GM23338 (cell line): ENCODE data around the gene SLC9C1.

Experiments
- CREB1 ChIP-seq: fragments of 250-450 bp; sonication (Bioruptor Pico); IDR thresholded peaks from 2 replicates; pipeline ENCODE4 v1.5.0; 2020; ENCODE audit warnings: low read depth, mild to moderate bottlenecking, moderate library complexity
- EZH2 ChIP-seq: fragments of 200-600 bp; sonication (generic); IDR thresholded peaks from one replicate; pipeline ENCODE4 v1.8.0; 2017; ENCODE audit warnings: antibody characterized with exemption, mild to moderate bottlenecking, low read depth; ENCODE audit not compliant: unreplicated experiment
- EZH2phosphoT487 ChIP-seq: fragments of 200-600 bp; sonication (generic); IDR thresholded peaks from one replicate; pipeline ENCODE4 v1.8.1; 2018; ENCODE audit warnings: antibody characterized with exemption; ENCODE audit not compliant: unreplicated experiment
- JUNB ChIP-seq: IDR thresholded peaks from one replicate; pipeline ENCODE4 v1.6.1; 2016; ENCODE audit warnings: antibody characterized with exemption; ENCODE audit not compliant: unreplicated experiment
- NANOG ChIP-seq: IDR thresholded peaks from 2 replicates; pipeline ENCODE4 v1.6.1; 2016; ENCODE audit warnings: antibody characterized with exemption, borderline replicate concordance
- POLR2AphosphoS5 ChIP-seq: IDR thresholded peaks from 2 replicates; pipeline ENCODE4 v1.6.1; 2016; ENCODE audit warnings: antibody characterized with exemption, low read depth
- STAT1 ChIP-seq: IDR thresholded peaks from one replicate; pipeline ENCODE4 v1.6.1; 2016; ENCODE audit warnings: antibody characterized with exemption; ENCODE audit not compliant: unreplicated experiment
- ZNF114 ChIP-seq: fragments of 250-450 bp; sonication (Bioruptor Pico); IDR thresholded peaks from 2 replicates; pipeline ENCODE4 v1.5.0; 2020; ENCODE audit warnings: mild to moderate bottlenecking, moderate library complexity
- ZNF331 ChIP-seq: fragments of 250-450 bp; sonication (Bioruptor Pico); IDR thresholded peaks from 2 replicates; pipeline ENCODE4 v1.5.0; 2020; ENCODE audit warnings: low read depth, mild to moderate bottlenecking, moderate library complexity
- TF ChIP-seq, protein P1 (sequence below), 2 experiments: fragments of 200-600 bp in 1 of 2; sonication (generic) in 1 of 2; conservative IDR thresholded peaks; 2 replicates each; pipeline versions ENCODE4 v1.5.1 to v1.6.1; 2016 to 2017; ENCODE audit warnings: antibody characterized with exemption in 2 of 2, low read depth in 2 of 2, mild to moderate bottlenecking in 2 of 2, moderate library complexity in 1 of 2
- TF ChIP-seq, protein P2 (sequence below): IDR thresholded peaks from one replicate; pipeline ENCODE4 v1.6.1; 2018; ENCODE audit warnings: antibody characterized with exemption; ENCODE audit not compliant: unreplicated experiment
- TF ChIP-seq, protein P3 (sequence below): IDR thresholded peaks from 2 replicates; pipeline ENCODE4 v1.6.1; 2016; ENCODE audit warnings: antibody characterized with exemption
- TF ChIP-seq, protein P4 (sequence below): fragments of 250-450 bp; sonication (Bioruptor Pico); IDR thresholded peaks from 2 replicates; pipeline ENCODE4 v1.5.0; 2020; ENCODE audit warnings: mild to moderate bottlenecking, moderate library complexity

DNA sequence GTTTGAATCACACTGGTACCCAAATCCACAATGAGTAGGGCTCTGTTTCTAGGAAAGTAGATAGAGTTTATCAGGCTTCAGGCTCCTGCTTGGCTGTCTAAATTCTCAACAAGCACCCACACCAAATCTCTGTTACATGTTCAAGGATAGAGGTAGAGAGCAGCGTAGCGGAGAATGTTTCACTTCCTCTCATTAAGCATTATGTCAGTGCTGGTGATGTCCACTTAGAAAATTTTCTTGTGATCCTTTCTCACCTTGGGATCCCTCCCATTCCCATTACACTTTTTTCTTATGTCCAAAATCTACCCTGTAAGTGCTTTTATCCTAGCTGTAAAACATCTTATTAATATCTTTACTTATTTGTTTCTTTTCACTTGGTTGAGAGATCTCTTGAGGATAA is 126.3 kb downstream of the SLC9C1 start:
- TF ChIP-seq, protein P1, sequence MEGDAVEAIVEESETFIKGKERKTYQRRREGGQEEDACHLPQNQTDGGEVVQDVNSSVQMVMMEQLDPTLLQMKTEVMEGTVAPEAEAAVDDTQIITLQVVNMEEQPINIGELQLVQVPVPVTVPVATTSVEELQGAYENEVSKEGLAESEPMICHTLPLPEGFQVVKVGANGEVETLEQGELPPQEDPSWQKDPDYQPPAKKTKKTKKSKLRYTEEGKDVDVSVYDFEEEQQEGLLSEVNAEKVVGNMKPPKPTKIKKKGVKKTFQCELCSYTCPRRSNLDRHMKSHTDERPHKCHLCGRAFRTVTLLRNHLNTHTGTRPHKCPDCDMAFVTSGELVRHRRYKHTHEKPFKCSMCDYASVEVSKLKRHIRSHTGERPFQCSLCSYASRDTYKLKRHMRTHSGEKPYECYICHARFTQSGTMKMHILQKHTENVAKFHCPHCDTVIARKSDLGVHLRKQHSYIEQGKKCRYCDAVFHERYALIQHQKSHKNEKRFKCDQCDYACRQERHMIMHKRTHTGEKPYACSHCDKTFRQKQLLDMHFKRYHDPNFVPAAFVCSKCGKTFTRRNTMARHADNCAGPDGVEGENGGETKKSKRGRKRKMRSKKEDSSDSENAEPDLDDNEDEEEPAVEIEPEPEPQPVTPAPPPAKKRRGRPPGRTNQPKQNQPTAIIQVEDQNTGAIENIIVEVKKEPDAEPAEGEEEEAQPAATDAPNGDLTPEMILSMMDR (conservative IDR thresholded peaks at IDR 0.05; ENCODE audit: low read depth in 2 of 2) = no peak
- no peak for TF ChIP-seq EZH2
- no peak for TF ChIP-seq ZNF114 (CRISPR knock-in tag)
- TF ChIP-seq EZH2phosphoT487 = no peak
- TF ChIP-seq CREB1 = no peak
- TF ChIP-seq POLR2AphosphoS5 = no peak
- TF ChIP-seq, protein P2, sequence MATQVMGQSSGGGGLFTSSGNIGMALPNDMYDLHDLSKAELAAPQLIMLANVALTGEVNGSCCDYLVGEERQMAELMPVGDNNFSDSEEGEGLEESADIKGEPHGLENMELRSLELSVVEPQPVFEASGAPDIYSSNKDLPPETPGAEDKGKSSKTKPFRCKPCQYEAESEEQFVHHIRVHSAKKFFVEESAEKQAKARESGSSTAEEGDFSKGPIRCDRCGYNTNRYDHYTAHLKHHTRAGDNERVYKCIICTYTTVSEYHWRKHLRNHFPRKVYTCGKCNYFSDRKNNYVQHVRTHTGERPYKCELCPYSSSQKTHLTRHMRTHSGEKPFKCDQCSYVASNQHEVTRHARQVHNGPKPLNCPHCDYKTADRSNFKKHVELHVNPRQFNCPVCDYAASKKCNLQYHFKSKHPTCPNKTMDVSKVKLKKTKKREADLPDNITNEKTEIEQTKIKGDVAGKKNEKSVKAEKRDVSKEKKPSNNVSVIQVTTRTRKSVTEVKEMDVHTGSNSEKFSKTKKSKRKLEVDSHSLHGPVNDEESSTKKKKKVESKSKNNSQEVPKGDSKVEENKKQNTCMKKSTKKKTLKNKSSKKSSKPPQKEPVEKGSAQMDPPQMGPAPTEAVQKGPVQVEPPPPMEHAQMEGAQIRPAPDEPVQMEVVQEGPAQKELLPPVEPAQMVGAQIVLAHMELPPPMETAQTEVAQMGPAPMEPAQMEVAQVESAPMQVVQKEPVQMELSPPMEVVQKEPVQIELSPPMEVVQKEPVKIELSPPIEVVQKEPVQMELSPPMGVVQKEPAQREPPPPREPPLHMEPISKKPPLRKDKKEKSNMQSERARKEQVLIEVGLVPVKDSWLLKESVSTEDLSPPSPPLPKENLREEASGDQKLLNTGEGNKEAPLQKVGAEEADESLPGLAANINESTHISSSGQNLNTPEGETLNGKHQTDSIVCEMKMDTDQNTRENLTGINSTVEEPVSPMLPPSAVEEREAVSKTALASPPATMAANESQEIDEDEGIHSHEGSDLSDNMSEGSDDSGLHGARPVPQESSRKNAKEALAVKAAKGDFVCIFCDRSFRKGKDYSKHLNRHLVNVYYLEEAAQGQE = no peak
- no peak for TF ChIP-seq ZNF331 (CRISPR knock-in tag)
- TF ChIP-seq NANOG = no peak
- TF ChIP-seq STAT1 = no peak
- no peak for TF ChIP-seq JUNB
- TF ChIP-seq, protein P3, sequence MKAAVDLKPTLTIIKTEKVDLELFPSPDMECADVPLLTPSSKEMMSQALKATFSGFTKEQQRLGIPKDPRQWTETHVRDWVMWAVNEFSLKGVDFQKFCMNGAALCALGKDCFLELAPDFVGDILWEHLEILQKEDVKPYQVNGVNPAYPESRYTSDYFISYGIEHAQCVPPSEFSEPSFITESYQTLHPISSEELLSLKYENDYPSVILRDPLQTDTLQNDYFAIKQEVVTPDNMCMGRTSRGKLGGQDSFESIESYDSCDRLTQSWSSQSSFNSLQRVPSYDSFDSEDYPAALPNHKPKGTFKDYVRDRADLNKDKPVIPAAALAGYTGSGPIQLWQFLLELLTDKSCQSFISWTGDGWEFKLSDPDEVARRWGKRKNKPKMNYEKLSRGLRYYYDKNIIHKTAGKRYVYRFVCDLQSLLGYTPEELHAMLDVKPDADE = no peak
- TF ChIP-seq, protein P4, sequence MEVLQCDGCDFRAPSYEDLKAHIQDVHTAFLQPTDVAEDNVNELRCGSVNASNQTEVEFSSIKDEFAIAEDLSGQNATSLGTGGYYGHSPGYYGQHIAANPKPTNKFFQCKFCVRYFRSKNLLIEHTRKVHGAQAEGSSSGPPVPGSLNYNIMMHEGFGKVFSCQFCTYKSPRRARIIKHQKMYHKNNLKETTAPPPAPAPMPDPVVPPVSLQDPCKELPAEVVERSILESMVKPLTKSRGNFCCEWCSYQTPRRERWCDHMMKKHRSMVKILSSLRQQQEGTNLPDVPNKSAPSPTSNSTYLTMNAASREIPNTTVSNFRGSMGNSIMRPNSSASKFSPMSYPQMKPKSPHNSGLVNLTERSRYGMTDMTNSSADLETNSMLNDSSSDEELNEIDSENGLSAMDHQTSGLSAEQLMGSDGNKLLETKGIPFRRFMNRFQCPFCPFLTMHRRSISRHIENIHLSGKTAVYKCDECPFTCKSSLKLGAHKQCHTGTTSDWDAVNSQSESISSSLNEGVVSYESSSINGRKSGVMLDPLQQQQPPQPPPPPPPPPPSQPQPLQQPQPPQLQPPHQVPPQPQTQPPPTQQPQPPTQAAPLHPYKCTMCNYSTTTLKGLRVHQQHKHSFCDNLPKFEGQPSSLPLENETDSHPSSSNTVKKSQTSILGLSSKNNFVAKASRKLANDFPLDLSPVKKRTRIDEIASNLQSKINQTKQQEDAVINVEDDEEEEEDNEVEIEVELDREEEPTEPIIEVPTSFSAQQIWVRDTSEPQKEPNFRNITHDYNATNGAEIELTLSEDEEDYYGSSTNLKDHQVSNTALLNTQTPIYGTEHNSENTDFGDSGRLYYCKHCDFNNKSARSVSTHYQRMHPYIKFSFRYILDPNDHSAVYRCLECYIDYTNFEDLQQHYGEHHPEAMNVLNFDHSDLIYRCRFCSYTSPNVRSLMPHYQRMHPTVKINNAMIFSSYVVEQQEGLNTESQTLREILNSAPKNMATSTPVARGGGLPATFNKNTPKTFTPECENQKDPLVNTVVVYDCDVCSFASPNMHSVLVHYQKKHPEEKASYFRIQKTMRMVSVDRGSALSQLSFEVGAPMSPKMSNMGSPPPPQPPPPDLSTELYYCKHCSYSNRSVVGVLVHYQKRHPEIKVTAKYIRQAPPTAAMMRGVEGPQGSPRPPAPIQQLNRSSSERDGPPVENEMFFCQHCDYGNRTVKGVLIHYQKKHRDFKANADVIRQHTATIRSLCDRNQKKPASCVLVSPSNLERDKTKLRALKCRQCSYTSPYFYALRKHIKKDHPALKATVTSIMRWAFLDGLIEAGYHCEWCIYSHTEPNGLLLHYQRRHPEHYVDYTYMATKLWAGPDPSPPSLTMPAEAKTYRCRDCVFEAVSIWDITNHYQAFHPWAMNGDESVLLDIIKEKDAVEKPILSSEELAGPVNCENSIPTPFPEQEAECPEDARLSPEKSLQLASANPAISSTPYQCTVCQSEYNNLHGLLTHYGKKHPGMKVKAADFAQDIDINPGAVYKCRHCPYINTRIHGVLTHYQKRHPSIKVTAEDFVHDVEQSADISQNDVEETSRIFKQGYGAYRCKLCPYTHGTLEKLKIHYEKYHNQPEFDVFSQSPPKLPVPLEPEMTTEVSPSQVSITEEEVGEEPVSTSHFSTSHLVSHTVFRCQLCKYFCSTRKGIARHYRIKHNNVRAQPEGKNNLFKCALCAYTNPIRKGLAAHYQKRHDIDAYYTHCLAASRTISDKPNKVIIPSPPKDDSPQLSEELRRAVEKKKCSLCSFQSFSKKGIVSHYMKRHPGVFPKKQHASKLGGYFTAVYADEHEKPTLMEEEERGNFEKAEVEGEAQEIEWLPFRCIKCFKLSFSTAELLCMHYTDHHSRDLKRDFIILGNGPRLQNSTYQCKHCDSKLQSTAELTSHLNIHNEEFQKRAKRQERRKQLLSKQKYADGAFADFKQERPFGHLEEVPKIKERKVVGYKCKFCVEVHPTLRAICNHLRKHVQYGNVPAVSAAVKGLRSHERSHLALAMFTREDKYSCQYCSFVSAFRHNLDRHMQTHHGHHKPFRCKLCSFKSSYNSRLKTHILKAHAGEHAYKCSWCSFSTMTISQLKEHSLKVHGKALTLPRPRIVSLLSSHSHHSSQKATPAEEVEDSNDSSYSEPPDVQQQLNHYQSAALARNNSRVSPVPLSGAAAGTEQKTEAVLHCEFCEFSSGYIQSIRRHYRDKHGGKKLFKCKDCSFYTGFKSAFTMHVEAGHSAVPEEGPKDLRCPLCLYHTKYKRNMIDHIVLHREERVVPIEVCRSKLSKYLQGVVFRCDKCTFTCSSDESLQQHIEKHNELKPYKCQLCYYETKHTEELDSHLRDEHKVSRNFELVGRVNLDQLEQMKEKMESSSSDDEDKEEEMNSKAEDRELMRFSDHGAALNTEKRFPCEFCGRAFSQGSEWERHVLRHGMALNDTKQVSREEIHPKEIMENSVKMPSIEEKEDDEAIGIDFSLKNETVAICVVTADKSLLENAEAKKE (CRISPR knock-in tag) = no peak
